GM19043 (cell line): ENCODE measurements around the gene ODAD4.

Source experiments
- ATAC-seq: cut with Tn5 transposase; IDR thresholded peaks from one replicate; pipeline ENCODE4 v1.9.1; 2021; ENCODE audit warnings: low read depth; ENCODE audit not compliant: unreplicated experiment

Gene ODAD4

GRCh38 chr17:41967921-41968578 is 37.6 kb downstream of the ODAD4 start:
- no peak for ATAC-seq

- ATAC-seq: no peak
Measured at GRCh38 chr17:41968676-41969075, 38.3 kb downstream of the ODAD4 start.

- ATAC-seq: no peak
Measured at GRCh38 chr17:41970901-41971331, 40.5 kb downstream of the ODAD4 start.

- ATAC-seq: no peak
Measured at GRCh38 chr17:41971721-41972523, 41.5 kb downstream of the ODAD4 start.

DNA sequence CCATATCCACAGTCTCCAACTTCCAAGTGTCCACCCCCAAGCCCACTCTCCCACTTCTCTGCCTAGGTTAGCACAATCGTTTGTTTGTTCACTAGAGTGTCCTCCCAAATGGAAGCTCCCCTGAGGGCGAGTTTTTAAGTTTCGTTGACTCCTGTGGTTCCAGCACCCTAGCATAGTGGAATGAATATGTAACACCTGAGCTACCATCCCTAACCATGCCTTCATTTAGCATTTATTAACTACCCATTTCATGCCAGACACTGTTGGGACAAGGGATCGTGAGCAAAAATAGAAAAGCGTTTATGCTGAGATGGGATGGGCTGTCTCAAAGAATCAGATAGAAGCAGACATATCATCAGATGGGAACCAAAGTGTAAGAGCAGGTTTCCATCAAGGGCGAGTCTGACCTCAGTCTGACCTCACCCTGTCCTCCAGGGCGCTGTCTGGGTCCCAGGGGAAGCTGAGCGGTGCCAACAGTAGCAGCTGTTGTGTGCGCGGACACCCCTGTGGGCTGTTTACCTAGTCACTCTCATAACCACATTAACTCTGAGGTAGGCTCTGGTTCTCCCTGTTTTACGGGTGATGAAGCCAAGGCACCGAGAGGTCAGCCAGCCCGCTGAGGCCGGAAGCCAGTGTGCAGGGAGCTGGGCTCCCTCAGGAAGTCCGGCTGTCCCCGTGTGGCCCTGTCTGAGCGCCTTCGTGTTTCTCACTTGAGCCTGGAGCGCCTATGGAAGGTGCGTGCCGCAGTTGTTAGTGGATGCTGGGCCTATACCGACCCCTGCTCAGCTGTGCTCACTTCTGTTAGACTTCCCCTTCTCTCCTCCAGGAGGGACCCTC is 42.4 kb downstream of the ODAD4 start:
- no peak for ATAC-seq

- no peak for ATAC-seq
Measured at GRCh38 chr17:41973408-41973811, 43.0 kb downstream of the ODAD4 start.

DNA sequence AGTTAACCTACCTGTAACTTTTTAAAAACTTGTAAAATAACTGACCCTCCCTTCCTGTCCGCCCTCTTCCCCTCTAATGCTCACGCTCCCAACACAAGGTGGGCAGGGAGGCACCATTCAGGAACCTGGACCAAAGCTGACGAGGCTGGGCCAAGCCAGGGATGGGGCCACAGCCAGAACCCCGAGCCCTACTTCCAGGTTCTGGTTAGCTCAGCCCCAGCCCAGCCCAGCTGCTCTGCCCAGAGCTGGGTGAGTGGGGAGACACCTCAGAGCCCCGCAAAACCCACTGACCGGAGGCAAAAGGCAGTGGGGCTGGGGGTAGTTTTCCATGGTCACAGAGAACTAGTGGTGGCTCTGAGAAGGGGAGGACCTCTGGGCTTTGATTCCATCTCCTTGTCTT is 43.6 kb downstream of the ODAD4 start:
- no peak for ATAC-seq

DNA sequence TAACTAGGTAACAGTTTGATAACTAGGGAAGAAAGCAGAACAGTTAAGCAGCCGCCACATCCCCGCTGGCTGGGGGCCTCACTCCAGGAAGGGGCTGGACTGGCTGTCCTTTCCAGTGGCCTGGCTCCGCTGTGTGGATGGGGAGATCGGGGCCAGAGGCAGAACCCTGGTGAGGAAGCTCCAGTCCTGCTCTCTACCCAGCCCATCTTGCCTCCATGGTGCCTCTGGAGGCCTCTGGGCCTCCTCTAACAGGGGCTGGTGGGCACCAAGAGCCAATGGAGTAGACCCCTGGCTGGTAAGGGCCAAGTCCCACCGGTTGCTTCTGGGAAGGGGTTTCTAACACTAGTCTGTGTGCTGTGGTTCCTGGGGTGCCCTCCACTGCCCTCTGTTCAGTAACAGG is 44.2 kb downstream of the ODAD4 start:
- ATAC-seq: no peak

- ATAC-seq: no peak
Measured at GRCh38 chr17:41975099-41976083, 45.0 kb downstream of the ODAD4 start.

GRCh38 chr17:41976142-41976768 is 45.8 kb downstream of the ODAD4 start:
- ATAC-seq: no peak

DNA sequence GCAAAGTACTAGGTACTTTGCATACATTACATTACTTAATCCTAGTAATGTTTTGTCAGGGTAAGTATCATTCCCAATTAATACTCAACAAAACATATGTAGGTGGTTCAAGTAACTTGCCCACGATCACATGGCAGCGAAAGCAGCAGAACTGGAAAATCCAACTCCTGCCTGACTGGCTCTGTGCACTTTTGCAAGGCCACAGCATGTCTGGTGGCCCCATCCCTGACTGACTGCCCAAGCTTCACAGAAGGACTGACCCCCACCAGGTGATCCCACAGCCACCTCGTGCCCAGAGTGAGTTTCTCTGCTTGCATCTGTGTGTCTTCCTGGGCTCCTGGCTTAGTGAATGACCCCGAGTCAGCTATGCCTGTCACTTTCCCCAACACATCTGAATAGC is 47.6 kb downstream of the ODAD4 start:
- no peak for ATAC-seq

- ATAC-seq: no peak
Measured at GRCh38 chr17:41982026-41982760, 51.8 kb downstream of the ODAD4 start.

- ATAC-seq: no peak
Measured at GRCh38 chr17:41984454-41984853, 54.0 kb downstream of the ODAD4 start.

DNA sequence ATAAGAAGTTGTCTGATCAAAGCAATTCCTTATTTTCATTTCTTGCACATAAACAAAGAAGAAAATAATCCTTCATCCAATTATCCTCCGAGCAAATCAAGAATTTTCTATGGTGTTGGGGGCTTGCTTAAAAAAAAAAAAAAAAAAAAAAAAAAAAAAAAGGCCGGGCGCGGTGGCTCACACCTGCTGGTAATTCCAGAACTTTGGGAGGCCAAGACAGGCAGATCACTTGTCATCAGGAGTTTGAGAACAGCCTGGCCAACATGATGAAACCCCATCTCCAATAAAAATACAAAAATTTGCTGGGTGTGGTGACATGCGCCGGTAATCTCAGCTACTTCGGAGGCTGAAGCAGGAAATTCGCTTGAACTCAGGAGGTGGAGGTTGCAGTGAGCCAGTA is 55.5 kb downstream of the ODAD4 start:
- ATAC-seq: no peak

GRCh38 chr17:41986634-41987033 is 56.2 kb downstream of the ODAD4 start:
- ATAC-seq: no peak

DNA sequence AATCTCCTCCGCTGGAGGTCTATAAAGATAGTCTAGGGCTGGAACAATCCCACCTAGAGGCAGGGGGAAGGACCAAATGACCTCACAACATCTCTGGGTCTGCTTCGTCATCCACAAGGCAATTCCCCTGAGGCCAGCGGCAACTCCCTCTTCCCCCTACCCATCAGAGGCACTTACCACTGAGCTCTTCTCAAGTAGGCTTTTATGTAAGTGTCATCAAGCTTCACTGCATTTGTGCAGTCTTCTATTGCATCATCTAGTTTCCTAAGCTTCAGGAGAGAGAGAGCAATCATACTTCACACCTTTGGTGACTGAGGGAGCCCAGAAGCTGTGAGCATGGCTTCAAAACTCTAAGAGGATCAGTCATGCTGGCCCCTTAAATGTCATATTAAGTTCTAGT is 57.2 kb downstream of the ODAD4 start:
- ATAC-seq: no peak

- ATAC-seq: no peak
Measured at GRCh38 chr17:41988418-41988817, 58.0 kb downstream of the ODAD4 start.

GRCh38 chr17:41989702-41990419 is 59.4 kb downstream of the ODAD4 start:
- no peak for ATAC-seq
